HepG2 (cell line): ENCODE results near the gene ZNF23. TPM values are rescaled to one million over a fixed set of nuclear protein-coding genes. Genes with fewer than 3 reads are reported as not detected.
A peak's percentile ranks its signal among the peaks of the same experiment; 100 is the strongest.

ENCODE experiments used
- CBX2 ChIP-seq, 2 experiments: fragments of 200-600 bp in 1 of 2; sonication (generic); formaldehyde crosslinking in 1 of 2; IDR thresholded peaks; 2 replicates each; pipeline versions ENCODE4 v1.7.0 to v1.8.1; 2018 to 2022; ENCODE audit warnings: low read depth in 2 of 2, low read length in 1 of 2, mild to moderate bottlenecking in 1 of 2, missing genetic modification reagents in 1 of 2
- CEBPB ChIP-seq: IDR thresholded peaks from 2 replicates; pipeline ENCODE4 v1.6.1; 2011; ENCODE audit warnings: low read depth, low read length, improper control_type of control experiment, borderline replicate concordance
- KLF11 ChIP-seq: IDR thresholded peaks from 2 replicates; pipeline ENCODE4 v1.6.1; 2016; ENCODE audit warnings: missing compliant biosample characterization
- MEF2D ChIP-seq: sonication (generic); formaldehyde crosslinking; IDR thresholded peaks from 2 replicates; pipeline ENCODE4 v1.5.1; 2020; ENCODE audit warnings: mild to moderate bottlenecking, missing genetic modification reagents
- NPAS2 ChIP-seq: sonication (generic); formaldehyde crosslinking; IDR thresholded peaks from 2 replicates; pipeline ENCODE4 v1.8.0; 2022; ENCODE audit warnings: mild to moderate bottlenecking, missing genetic modification reagents, borderline replicate concordance
- RAD51 ChIP-seq: fragments of 450-650 bp; IDR thresholded peaks from 2 replicates; pipeline ENCODE4 v1.6.1; 2016; ENCODE audit warnings: borderline replicate concordance
- RORA ChIP-seq: sonication (generic); formaldehyde crosslinking; IDR thresholded peaks from 2 replicates; pipeline ENCODE4 v1.5.0; 2020; ENCODE audit warnings: mild to moderate bottlenecking, missing genetic modification reagents, moderate library complexity
- SATB2 ChIP-seq: sonication (generic); formaldehyde crosslinking; IDR thresholded peaks from 2 replicates; pipeline ENCODE4 v1.5.0; 2020; ENCODE audit warnings: missing genetic modification reagents
- TFE3 ChIP-seq: IDR thresholded peaks from 2 replicates; pipeline ENCODE4 v1.6.1; 2016
- ZBTB42 ChIP-seq: sonication (generic); formaldehyde crosslinking; IDR thresholded peaks from 2 replicates; pipeline ENCODE4 v1.5.0; 2020; ENCODE audit warnings: mild to moderate bottlenecking, missing genetic modification reagents
- ZFP37 ChIP-seq: sonication (generic); formaldehyde crosslinking; IDR thresholded peaks from 2 replicates; pipeline ENCODE4 v1.4.0; 2020; ENCODE audit warnings: missing genetic modification reagents, borderline replicate concordance
- ZNF124 ChIP-seq: sonication (generic); formaldehyde crosslinking; IDR thresholded peaks from 2 replicates; pipeline ENCODE4 v1.4.0; 2020; ENCODE audit warnings: missing genetic modification reagents
- ZNF256 ChIP-seq: sonication (generic); formaldehyde crosslinking; conservative IDR thresholded peaks from 2 replicates; pipeline ENCODE4 v1.4.0; 2020; ENCODE audit warnings: missing genetic modification reagents
- ZNF34 ChIP-seq: sonication (generic); formaldehyde crosslinking; IDR thresholded peaks from 2 replicates; pipeline ENCODE4 v1.4.0; 2020; ENCODE audit warnings: mild to moderate bottlenecking, missing genetic modification reagents, borderline replicate concordance
- ZNF343 ChIP-seq: sonication (generic); formaldehyde crosslinking; IDR thresholded peaks from 2 replicates; pipeline ENCODE4 v1.4.0; 2020; ENCODE audit warnings: mild to moderate bottlenecking, missing genetic modification reagents
- ZNF431 ChIP-seq: sonication (generic); formaldehyde crosslinking; IDR thresholded peaks from 2 replicates; pipeline ENCODE4 v1.9.0; 2022; ENCODE audit warnings: missing genetic modification reagents, low read depth, mild to moderate bottlenecking, borderline replicate concordance
- ZNF446 ChIP-seq: sonication (generic); formaldehyde crosslinking; IDR thresholded peaks from 2 replicates; pipeline ENCODE4 v1.5.0; 2020; ENCODE audit warnings: mild to moderate bottlenecking, missing genetic modification reagents
- ZNF468 ChIP-seq: sonication (generic); formaldehyde crosslinking; IDR thresholded peaks from 2 replicates; pipeline ENCODE4 v1.8.0; 2022; ENCODE audit warnings: mild to moderate bottlenecking, moderate library complexity, missing genetic modification reagents
- ZNF773 ChIP-seq: sonication (generic); formaldehyde crosslinking; IDR thresholded peaks from 2 replicates; pipeline ENCODE4 v1.4.0; 2020; ENCODE audit warnings: missing genetic modification reagents, borderline replicate concordance
- ZSCAN12 ChIP-seq: sonication (generic); formaldehyde crosslinking; IDR thresholded peaks from 2 replicates; pipeline ENCODE4 v1.9.0; 2021; ENCODE audit warnings: mild to moderate bottlenecking, missing genetic modification reagents
- polyA plus RNA-seq, 8 experiments: library from polyadenylated mRNA; depleted of rRNA in 3 of 8; stranded (reverse) in 7 of 8; unstranded in 1 of 8; fragments of >200 nt; fragmentation: Illumina TruSeq in 4 of 8; extraction: Trizol in 4 of 8; gene quantifications; 2 replicates each; pipeline versions ENCODE4 v1.2.1 to v1.2.3, GENCODE V29; 2011 to 2016; ENCODE audit warnings: low read depth in 4 of 8, missing spikeins in 1 of 8, mixed read lengths in 1 of 8; ENCODE audit not compliant: insufficient read depth in 1 of 8
- total RNA-seq, 5 experiments: library from RNA; depleted of rRNA; stranded (reverse); fragments of >200 nt; fragmentation: Illumina TruSeq; extraction: Trizol; gene quantifications; 2 replicates each; pipeline ENCODE4 v1.2.3, GENCODE V29; 2016; ENCODE audit warnings: low read depth in 1 of 5
- TF ChIP-seq, protein P1 (sequence below): sonication (generic); formaldehyde crosslinking; IDR thresholded peaks from one replicate; pipeline ENCODE4 v1.5.1; 2020; ENCODE audit warnings: mild to moderate bottlenecking, missing genetic modification reagents; ENCODE audit errors: not compliant biosample characterization

ZNF23 gene
- total and polyA plus RNA-seq, 2 of the 13 experiments (the other 11 are each of a cell fraction or from before 2014, with no cell fraction given) = 8.6 to 12.2 TPM

DNA sequence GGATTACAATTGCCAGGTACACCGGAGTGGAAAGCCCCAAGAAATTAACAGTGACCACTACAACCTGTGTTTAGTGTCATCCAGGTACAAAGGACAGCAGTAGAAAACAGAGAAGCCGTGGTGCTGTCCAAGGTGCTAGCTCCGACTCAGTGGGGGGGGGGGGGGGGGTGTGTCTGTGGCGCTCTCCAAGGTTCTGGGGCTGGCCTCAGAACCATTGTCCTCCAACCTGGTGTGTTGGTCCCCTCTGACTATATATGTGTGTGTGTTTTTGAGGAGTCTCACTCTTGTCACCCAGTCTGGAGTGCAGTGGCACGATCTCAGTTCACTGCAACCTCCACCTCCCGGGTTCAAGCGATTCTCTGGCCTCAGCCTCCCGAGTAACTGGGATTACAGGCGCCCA is 5.8 kb upstream of the ZNF23 start (continued):
- TF ChIP-seq CEBPB = no peak
- TF ChIP-seq ZNF34 = no peak
- peak; percentile 98 for TF ChIP-seq ZNF256 (CRISPR knock-in tag)
- peak; percentile 90 for TF ChIP-seq ZNF124
- no peak for TF ChIP-seq RAD51
- no peak for TF ChIP-seq RORA (CRISPR knock-in tag)
- TF ChIP-seq ZNF446 (CRISPR knock-in tag) = peak; percentile 98; the same call in 1 of the 2 replicates
- peak; percentile 93 for TF ChIP-seq TFE3
- peak; percentile 97 for TF ChIP-seq SATB2 (CRISPR knock-in tag)
- TF ChIP-seq, protein P1, sequence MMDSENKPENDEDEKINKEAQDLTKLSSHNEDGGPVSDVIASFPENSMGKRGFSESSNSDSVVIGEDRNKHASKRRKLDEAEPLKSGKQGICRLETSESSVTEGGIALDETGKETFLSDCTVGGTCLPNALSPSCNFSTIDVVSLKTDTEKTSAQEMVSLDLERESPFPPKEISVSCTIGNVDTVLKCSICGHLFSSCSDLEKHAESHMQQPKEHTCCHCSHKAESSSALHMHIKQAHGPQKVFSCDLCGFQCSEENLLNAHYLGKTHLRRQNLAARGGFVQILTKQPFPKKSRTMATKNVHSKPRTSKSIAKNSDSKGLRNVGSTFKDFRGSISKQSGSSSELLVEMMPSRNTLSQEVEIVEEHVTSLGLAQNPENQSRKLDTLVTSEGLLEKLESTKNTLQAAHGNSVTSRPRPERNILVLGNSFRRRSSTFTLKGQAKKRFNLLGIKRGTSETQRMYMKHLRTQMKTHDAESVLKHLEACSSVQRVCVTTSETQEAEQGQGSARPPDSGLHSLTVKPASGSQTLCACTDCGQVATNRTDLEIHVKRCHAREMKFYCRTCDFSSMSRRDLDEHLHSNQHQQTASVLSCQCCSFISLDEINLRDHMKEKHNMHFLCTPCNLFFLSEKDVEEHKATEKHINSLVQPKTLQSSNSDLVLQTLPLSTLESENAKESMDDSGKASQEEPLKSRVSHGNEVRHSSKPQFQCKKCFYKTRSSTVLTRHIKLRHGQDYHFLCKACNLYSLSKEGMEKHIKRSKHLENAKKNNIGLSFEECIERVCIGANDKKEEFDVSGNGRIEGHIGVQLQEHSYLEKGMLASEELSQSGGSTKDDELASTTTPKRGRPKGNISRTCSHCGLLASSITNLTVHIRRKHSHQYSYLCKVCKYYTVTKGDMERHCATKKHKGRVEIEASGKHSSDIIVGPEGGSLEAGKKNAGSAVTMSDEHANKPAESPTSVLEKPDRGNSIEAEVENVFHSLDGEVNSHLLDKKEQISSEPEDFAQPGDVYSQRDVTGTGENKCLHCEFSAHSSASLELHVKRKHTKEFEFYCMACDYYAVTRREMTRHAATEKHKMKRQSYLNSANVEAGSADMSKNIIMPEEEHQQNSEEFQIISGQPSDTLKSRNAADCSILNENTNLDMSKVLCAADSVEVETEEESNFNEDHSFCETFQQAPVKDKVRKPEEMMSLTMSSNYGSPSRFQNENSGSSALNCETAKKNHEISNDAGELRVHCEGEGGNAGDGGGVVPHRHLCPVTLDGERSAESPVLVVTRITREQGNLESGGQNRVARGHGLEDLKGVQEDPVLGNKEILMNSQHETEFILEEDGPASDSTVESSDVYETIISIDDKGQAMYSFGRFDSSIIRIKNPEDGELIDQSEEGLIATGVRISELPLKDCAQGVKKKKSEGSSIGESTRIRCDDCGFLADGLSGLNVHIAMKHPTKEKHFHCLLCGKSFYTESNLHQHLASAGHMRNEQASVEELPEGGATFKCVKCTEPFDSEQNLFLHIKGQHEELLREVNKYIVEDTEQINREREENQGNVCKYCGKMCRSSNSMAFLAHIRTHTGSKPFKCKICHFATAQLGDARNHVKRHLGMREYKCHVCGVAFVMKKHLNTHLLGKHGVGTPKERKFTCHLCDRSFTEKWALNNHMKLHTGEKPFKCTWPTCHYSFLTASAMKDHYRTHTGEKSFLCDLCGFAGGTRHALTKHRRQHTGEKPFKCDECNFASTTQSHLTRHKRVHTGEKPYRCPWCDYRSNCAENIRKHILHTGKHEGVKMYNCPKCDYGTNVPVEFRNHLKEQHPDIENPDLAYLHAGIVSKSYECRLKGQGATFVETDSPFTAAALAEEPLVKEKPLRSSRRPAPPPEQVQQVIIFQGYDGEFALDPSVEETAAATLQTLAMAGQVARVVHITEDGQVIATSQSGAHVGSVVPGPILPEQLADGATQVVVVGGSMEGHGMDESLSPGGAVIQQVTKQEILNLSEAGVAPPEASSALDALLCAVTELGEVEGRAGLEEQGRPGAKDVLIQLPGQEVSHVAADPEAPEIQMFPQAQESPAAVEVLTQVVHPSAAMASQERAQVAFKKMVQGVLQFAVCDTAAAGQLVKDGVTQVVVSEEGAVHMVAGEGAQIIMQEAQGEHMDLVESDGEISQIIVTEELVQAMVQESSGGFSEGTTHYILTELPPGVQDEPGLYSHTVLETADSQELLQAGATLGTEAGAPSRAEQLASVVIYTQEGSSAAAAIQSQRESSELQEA (CRISPR knock-in tag) = peak; percentile 77
- TF ChIP-seq ZNF468 (CRISPR knock-in tag) = no peak
- TF ChIP-seq MEF2D (CRISPR knock-in tag) = peak; percentile 80
- TF ChIP-seq KLF11 (CRISPR knock-in tag) = peak; percentile 98
- TF ChIP-seq ZNF343 (CRISPR knock-in tag) = peak; percentile 92
- TF ChIP-seq ZSCAN12 (CRISPR knock-in tag) = peak; percentile 98
- TF ChIP-seq NPAS2 = no peak
- TF ChIP-seq ZFP37 (CRISPR knock-in tag) = peak; percentile 99
- TF ChIP-seq ZNF431 = peak; percentile 73; the same call in 1 of the 2 replicates
- TF ChIP-seq ZNF773 (CRISPR knock-in tag) = peak; percentile 96
- peak; percentile 86; the same call in 1 of the 2 replicates for TF ChIP-seq ZBTB42 (CRISPR knock-in tag)
- TF ChIP-seq CBX2 (IDR thresholded peaks at IDR 0.05; ENCODE audit: low read depth, low read length) = no peak
- 0 out of 2 replicates have a peak, but pooled peaks have one; percentile 66 for TF ChIP-seq CBX2 (CRISPR knock-in tag; IDR thresholded peaks at IDR 0.05; ENCODE audit: low read depth)
